Measurements from ENCODE around the gene CACNA1B. TPM values are rescaled to one million over a fixed set of nuclear protein-coding genes. Genes with fewer than 3 reads are reported as not detected.

The CACNA1B gene
- total RNA-seq, 1 experiment from 2014 or later = 7.8 TPM

DNA sequence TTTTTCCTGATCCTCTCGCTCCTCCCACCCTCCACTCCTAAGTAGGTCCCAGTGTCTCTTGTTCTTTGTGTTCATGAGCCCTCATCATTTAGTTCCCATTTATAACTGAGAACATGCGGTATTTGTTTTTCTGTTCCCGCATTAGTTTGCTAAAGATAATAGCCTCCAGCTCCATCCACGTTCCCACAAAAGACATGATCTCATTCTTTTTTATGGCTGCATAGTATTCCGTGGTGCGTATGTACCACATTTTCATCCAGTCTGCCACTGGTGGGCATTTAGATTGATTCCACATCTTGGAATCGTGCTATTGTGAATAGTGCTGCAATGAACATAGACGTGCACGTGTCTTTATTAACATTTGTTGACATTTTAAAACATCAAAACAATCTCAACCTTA lies 34.2 kb upstream of the CACNA1B start:
- H3T11ph ChIP-seq (ENCODE audit: low read length) = no peak overlapping the region
- no peak overlapping the region for H3K4ac ChIP-seq (ENCODE audit: low read depth, low read length)
- H2BK15ac ChIP-seq (ENCODE audit: low read depth, low read length) = no peak overlapping the region
- no peaks in the 10 kb centered on the region for H3K9me3 ChIP-seq (ENCODE audit: control insufficient read depth, low read depth, low read length)
- H2BK120ac ChIP-seq (ENCODE audit: low read depth, low read length, poor library complexity, severe bottlenecking) = no peak overlapping the region
- TF ChIP-seq, protein P1, sequence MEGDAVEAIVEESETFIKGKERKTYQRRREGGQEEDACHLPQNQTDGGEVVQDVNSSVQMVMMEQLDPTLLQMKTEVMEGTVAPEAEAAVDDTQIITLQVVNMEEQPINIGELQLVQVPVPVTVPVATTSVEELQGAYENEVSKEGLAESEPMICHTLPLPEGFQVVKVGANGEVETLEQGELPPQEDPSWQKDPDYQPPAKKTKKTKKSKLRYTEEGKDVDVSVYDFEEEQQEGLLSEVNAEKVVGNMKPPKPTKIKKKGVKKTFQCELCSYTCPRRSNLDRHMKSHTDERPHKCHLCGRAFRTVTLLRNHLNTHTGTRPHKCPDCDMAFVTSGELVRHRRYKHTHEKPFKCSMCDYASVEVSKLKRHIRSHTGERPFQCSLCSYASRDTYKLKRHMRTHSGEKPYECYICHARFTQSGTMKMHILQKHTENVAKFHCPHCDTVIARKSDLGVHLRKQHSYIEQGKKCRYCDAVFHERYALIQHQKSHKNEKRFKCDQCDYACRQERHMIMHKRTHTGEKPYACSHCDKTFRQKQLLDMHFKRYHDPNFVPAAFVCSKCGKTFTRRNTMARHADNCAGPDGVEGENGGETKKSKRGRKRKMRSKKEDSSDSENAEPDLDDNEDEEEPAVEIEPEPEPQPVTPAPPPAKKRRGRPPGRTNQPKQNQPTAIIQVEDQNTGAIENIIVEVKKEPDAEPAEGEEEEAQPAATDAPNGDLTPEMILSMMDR (conservative IDR thresholded peaks at IDR 0.05) = no peak
- no peak overlapping the region for H3K14ac ChIP-seq (ENCODE audit: insufficient read depth, low read length)
- no peak overlapping the region for H3K18ac ChIP-seq (ENCODE audit: insufficient read length, low read depth, low read length)
- no peaks in the 10 kb centered on the region for H3K4me1 ChIP-seq (ENCODE audit: insufficient read depth, low read length)
- no peak overlapping the region for H3K23ac ChIP-seq (ENCODE audit: insufficient read length, low read depth, low read length)
- no peaks in the 10 kb centered on the region; a peak in 1 of 4 replicates for H3K4me1 Mint-ChIP-seq
- H3K27ac Mint-ChIP-seq = no peak overlapping the region
- peaks cover 3% of the 10 kb centered on the region; the same call in 1 of the 2 replicates for H3K27me3 Mint-ChIP-seq (ENCODE audit: low read depth)
- peaks cover 6 to 11% of the 10 kb centered on the region in 2 experiments; a peak in 2 of 5 replicates for H3K9me3 Mint-ChIP-seq
- H4K5ac ChIP-seq (ENCODE audit: insufficient read length, low read depth, low read length) = no peak overlapping the region
- no peak overlapping the region for H2BK12ac ChIP-seq (ENCODE audit: insufficient read length, low read depth, low read length)
- H2BK20ac ChIP-seq (ENCODE audit: low read depth, low read length, poor library complexity, severe bottlenecking) = no peak overlapping the region
- H3K4me2 ChIP-seq (ENCODE audit: insufficient read depth, insufficient read length, low read length) = no peak overlapping the region
- H4K91ac ChIP-seq (ENCODE audit: insufficient read length, low read depth, low read length) = no peak overlapping the region
- no peaks in the 10 kb centered on the region for H3K79me2 ChIP-seq (ENCODE audit: insufficient read depth, low read length)
- H3K27ac ChIP-seq (ENCODE audit: insufficient read length, low read depth, low read length) = no peak overlapping the region
- H3K4me3 Mint-ChIP-seq = no peak overlapping the region
- no peak overlapping the region for H2AK5ac ChIP-seq (ENCODE audit: insufficient read length, low read length)
- H3K9ac ChIP-seq (ENCODE audit: extremely low read depth, insufficient read length, low read length) = no peak overlapping the region
- H2BK5ac ChIP-seq (ENCODE audit: insufficient read length, low read length) = no peak overlapping the region
- no peaks in the 10 kb centered on the region for H3K23me2 ChIP-seq (ENCODE audit: insufficient read length, low read depth, low read length, poor library complexity, severe bottlenecking)
- peaks cover 0 to 8% (median 2%) of the 10 kb centered on the region in 3 experiments; a peak in 4 of 7 replicates for H3K36me3 Mint-ChIP-seq (ENCODE audit: insufficient read depth in 1 of 3, low read depth in 3 of 3)
- no peak overlapping the region for H2AFZ ChIP-seq (ENCODE audit: low read length)
- H3K27me3 ChIP-seq (ENCODE audit: insufficient read depth, low read length) = no peaks in the 10 kb centered on the region
- no peak overlapping the region for H3K56ac ChIP-seq (ENCODE audit: insufficient read length, low read depth, low read length)
- H4K8ac ChIP-seq (replicated peaks; ENCODE audit: insufficient read length, low read depth, low read length) = no peak overlapping the region
- WGBS (ENCODE audit: extremely low coverage, insufficient read length, low lambda C conversion rate) = no CpG with 5 or more reads among the region's 9 CpGs
- no peak for DNase-seq
- no peaks in the 10 kb centered on the region for H3K79me1 ChIP-seq (ENCODE audit: insufficient read depth, low read depth, low read length, poor library complexity, severe bottlenecking)
- no peaks in the 10 kb centered on the region for H4K20me1 ChIP-seq (ENCODE audit: control insufficient read depth, insufficient read depth, insufficient read length)
